ENCODE measurements around the gene ADGRD1.

GRCh38 chr12:131087991-131088700, 134.4 kb downstream of the ADGRD1 start:
- TF ChIP-seq CTCF (IDR thresholded peaks at IDR 0.05; ENCODE audit: insufficient read depth, low read length) (no peak), GABPA (IDR thresholded peaks at IDR 0.05; ENCODE audit: low read depth) (no peak), REST (IDR thresholded peaks at IDR 0.05; ENCODE audit: insufficient replicate concordance, low read depth) (no peak)
